Testis (tissue), 2 donors: ENCODE results near the gene SAMD4A.

Experiments used
- POLR2A ChIP-seq: fragments of 450-650 bp; IDR thresholded peaks from one replicate; pipeline ENCODE4 v1.6.1; 2017; ENCODE audit warnings: antibody characterized with exemption, mild to moderate bottlenecking, moderate library complexity
- TF ChIP-seq, protein P1 (sequence below), 3 experiments: fragments of 450-650 bp in 2 of 3; fragments of 200-600 bp in 1 of 3; sonication (generic) in 1 of 3; IDR thresholded peaks; one replicate each; pipeline ENCODE4 v1.5.1; 2016 to 2019; ENCODE audit warnings: antibody characterized with exemption in 3 of 3, mild to moderate bottlenecking in 2 of 3, moderate library complexity in 1 of 3

DNA sequence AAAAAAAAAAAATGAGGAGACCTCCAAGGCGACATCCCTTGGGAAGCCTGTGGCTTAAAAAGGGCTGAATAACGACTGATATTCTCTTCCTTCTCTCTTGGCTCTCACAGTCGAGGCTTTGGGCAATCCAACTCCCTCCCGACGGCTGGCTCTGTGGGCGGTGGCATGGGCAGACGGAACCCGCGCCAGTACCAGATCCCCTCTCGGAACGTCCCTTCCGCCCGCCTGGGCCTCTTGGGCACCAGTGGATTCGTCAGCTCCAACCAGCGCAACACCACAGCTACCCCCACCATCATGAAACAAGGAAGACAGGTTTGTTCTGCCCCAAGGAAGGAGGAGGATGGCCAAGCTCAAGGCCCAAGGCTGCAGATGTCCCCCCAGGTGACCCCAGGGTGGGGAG, 207.9 kb downstream of the SAMD4A start:
- no peak for TF ChIP-seq POLR2A
- TF ChIP-seq, protein P1, sequence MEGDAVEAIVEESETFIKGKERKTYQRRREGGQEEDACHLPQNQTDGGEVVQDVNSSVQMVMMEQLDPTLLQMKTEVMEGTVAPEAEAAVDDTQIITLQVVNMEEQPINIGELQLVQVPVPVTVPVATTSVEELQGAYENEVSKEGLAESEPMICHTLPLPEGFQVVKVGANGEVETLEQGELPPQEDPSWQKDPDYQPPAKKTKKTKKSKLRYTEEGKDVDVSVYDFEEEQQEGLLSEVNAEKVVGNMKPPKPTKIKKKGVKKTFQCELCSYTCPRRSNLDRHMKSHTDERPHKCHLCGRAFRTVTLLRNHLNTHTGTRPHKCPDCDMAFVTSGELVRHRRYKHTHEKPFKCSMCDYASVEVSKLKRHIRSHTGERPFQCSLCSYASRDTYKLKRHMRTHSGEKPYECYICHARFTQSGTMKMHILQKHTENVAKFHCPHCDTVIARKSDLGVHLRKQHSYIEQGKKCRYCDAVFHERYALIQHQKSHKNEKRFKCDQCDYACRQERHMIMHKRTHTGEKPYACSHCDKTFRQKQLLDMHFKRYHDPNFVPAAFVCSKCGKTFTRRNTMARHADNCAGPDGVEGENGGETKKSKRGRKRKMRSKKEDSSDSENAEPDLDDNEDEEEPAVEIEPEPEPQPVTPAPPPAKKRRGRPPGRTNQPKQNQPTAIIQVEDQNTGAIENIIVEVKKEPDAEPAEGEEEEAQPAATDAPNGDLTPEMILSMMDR (IDR thresholded peaks at IDR 0.05): no peak
